Stimulated activated naive CD4-positive, alpha-beta T cell (primary cell): Measurements from ENCODE around the gene ADCK2.
"Not testable (repeated sequence)": the region's sequence is repeated elsewhere in the genome, so short reads cannot be mapped to it uniquely, and the experiment has no call there.

Experiments used
- DNase-seq, 6 experiments: peaks; one replicate each; lab custom pipeline; 2025; lab: John Stamatoyannopoulos, UW

Gene ADCK2

DNA sequence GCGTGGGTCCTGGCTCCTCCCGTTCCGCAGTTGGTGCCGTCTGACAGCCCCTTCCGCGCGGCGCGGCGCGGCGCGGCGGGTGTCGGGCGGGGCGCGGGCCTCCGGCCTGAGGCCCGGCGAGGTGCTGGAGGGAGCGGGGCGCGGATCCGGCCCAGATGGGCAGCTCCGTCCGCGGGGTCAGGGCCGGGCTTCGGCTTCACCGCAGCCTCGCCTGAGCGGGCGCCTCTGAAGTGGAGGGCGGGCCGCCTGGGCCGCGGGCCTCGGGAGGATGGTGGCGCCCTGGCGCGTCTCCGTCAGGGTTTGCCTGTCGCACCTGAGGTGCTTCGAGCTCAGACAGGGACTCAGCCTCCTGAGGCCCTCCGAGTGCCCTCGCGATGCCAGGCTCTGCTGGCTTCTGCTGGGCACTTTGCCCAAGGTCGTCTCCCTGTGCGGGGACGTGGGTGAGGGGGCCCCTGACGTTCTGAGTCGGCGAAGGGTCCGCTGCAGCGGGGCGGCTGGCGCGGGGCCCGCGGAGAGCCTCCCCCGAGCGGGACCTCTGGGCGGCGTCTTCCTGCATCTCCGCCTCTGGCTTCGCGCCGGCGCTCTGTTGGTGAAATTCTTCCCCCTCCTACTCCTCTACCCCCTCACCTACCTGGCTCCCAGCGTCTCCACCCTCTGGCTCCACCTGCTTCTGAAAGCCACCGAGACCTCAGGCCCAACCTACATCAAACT, 473 bp downstream of the ADCK2 start:
- DNase-seq: peak; percentile 47 to 86 (median 70)

DNA sequence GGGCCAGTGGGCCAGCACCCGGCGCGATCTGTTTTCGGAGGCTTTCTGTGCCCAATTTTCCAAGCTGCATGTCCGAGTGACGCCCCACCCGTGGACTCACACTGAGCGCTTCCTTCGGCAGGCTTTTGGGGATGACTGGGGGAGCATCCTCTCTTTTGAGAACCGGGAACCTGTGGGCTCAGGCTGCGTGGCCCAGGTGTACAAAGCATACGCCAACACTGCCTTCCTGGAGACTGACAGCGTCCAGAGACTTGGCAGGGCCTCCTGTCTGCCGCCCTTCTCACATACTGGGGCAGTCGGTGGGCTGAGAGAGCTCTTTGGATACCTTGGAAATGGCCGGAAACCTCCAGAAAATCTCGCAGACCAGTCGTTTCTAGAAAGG, 1.0 kb downstream of the ADCK2 start:
- DNase-seq: no peak

DNA sequence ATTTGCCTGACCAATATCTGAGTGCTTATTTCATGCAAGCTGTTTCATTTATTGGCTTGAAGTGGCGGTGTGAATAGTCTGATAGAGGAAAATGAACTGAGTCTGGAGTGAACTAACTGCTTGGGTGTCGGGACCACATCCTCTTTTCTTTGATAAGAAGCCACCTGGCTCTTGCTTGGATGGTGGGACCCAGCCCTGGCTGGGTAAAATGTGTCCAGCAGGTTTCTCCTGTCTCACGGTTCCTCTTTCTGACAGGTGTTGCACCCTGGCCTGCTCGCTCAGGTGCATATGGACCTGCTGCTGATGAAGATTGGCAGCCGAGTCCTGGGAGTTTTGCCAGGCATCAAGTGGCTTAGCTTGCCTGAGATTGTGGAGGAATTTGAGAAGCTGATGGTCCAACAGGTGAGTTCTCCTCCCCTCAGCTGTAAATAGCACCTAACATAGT, 1.6 kb downstream of the ADCK2 start:
- DNase-seq: no peak

DNA sequence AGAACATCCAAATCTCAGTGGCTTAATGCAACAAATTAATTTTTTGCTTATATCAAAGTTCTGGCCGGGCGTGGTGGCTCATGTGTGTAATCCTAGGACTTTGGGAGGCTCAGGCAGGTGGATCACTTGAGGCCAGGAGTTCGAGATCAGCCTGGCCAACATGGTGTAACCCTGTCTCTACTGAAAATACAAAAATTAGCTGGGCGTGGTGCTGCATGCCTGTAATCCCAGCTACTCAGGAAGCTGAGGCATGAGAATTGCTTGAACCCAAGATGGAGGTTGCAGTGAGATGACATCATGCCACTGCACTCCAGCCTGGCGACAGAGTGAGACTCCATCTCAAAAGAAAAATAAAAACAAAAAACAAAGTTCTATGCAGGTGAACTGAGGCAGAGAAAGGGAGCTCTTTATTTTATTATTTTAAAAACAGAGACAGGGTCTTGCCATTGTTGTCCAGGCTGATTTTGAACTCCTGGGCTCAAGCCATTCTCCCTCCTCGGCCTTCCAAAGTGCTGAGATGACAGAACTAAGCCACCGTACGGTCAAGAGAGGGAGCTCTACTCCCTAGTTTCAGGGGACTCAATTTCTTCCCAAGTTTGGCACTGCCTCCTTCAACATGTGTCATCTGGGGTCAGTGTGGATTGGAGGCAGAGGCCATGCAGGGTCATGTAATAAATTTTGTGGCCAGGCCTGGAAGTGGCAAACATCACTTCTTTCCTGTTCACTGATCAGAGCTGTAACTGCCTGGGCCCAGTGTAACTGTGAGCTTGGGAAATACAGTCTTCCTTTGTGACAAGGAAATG, 2.4 kb downstream of the ADCK2 start:
- no peak for DNase-seq

DNA sequence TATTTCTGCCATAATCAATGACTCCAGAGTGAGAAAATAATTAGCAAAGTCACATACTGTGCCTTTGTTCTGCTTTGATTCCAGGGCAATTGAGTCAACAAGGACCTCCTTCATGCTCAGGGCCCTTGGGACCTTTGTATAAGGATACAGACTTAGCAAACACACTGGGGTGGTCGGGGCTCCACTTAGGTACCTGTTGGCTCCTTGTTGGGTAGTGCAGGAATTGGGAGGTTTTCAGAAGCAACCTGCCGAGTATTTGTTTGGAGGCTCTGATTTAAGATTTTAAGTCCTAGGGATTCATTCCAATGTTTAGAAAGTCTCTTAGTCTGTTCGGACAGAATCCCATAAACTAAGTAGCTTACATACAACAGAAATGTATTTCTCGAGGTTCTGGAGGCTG, 3.0 kb downstream of the ADCK2 start:
- no peak for DNase-seq

DNA sequence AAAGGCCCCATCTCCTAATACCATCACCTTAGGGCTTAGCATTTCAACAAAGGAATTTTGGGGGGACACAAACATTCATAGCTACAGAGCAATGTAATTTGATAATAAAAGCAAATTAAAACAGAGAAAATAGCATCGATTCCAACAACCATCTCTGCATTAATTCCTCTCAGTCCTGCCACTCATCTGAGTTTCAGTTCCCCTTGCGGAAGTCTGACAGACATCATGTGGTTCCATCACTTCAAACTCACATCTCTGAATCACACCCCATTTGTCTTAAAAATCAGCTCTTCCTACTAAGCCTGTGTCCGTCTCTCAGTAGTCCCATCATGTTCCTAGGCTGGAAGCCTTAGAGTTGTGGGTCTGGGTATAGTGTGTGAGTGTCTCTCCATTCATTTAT, 3.6 kb downstream of the ADCK2 start:
- no peak for DNase-seq

DNA sequence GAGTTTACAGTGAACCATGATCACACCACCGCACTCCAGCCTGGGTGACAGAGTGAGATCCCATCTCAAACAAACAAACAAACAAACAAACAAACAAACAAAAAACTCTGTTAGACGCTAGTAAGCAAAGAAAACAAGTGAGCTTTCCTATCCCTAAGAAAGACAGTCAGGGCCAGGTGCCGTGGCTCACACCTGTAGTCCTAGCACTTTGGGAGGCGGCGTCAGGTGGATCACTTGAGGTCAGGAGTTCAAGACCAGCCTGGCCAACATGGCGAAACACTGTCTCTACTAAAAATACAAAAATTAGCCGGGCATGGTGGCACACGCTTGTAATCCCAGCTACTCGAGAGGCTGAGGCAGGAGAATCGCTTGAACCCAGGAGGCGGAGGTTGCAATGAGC, 4.2 kb downstream of the ADCK2 start:
- not testable (repeated sequence) for DNase-seq

DNA sequence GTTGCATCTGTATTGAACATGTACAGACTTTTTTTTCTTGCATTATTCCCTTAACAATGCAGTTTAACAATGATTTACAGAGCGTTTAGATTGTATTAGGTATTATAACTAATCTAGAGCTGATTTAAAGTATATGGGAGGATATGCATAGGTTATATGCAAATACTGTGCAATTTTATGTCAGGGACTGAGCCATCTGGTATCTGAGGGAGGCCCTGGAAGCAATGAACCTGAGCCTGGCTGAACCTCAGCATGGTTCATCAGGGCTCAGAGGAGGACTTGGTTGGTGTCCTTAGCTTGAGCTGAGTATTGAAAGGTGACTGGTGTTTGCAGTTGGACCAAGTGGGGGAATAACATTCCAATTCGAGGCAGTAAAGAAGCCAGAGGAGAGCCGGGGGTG, 4.8 kb downstream of the ADCK2 start:
- no peak for DNase-seq

DNA sequence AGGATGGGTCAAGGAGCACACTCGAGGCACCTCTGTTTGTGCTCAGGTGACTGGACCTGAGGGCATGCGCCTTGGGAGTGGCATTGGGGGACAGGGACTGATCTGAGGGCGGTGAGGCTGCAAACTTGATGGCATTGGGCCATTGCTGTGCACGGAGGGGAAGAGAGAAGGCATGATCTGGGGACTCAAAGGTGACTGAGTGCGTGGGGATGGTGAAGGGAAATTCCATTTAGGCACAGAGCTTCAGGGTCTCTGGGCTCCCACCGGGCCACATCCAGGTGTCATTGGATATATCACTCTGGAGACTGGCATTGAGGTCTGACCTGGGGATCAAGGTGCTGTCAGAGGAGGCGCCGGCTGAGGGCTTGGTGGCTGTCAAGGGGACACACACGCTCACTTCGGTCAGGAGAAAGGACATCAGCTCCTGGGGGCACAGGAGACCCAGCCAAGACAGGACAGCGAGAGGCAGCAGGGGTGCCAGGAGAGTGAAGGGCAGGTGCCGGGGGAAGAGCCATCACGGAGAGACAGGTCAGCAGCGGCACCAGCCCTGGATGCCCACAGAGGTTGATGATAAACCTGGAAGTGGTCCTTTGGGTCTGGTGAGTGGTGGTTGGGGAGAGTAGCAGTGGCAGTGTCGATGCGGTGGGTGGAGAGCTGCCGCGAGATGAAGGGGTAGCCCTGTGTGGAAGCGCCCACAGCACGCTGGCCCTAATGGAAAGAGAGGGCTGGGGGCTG, 5.5 kb downstream of the ADCK2 start:
- no peak for DNase-seq

DNA sequence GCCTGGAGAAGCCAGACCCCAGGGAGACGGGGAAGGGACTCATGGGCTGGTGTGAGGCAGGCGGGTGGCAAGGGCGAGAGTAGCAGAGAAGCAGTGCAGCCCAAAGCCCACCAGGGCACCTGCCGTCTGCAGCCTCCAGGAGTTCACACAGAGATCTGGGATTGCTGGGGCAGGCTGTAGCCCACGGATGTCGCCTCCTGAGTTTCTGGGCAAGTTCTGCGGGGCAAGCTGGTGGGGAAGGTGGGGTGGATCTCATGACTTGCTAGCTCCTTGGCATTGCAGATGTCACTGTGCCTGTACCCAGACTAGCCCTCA, 6.0 kb downstream of the ADCK2 start:
- no peak for DNase-seq

DNA sequence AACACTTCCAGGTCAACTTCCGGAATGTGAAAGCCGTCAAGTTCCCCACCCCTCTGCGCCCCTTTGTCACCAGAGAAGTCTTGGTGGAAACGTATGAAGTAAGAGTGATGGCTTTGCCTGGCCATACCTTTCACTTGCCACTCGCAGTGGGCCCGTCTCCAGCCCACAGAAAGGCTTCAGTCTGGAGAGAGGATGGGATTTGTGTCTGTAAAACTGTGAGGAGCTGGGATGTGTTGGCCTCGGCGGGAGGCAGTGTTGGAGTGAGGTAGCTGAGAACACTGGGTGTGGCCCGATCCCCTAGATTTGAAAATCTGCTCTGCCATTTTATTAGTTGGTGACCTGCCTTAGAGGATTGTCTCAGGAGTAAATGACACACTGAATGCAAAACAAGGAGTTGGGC, 6.4 kb downstream of the ADCK2 start:
- no peak for DNase-seq

DNA sequence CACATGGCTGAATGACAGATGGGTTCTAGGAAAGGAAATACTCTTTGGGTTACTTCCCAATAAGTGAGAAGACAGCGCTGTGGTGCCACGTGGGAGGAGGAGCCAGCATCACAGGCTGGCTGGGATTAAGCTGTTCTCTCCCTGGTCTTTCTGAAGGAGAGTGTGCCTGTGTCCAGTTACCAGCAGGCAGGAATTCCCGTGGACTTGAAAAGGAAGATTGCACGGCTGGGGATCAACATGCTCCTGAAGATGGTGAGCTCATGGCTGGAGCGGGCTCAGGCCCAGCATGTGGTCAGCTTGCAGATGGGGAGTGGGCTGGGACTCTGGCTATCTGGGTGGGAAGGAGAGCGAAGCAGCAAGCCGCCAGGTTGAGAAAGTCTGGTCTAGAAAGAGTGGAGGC, 8.1 kb downstream of the ADCK2 start:
- no peak for DNase-seq

DNA sequence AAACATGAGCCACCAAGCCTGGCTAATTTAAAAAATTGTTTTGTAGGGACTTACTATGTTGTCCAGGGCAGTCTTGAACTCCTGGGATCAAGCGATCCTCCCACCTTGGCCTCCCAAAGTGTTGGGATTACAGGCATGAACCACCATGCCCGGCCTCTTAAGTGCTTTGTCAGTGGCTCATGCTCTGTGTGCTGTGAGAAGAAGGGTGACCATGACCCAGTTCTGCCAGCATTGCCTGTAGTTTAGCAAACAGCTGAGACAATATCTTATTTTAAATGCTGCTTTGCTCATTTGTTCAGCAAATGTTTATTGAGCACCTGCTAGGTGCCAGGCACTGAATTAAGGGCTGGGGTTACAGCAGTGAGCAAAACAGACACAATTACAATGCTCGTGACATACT, 9.0 kb downstream of the ADCK2 start:
- DNase-seq: no peak

DNA sequence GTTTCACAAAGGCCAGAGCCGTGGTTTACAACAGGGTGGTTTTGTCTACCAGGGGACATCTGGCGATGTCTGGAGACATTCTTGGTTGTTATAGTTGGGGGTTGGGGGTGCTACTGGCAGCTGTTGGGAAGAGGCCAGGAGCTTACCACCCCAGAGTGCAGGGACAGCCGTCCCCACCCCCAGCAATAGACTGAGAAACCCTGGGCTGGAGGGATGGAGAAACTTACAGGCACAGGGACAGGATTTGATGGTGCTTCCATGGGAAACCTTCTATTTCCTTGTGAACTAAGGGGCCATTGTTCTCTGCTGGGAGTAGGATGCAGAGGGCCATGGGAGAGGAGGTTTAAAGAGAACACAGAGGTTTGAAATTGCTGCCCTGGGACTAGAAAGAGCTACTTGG, 10.9 kb downstream of the ADCK2 start:
- DNase-seq: no peak

DNA sequence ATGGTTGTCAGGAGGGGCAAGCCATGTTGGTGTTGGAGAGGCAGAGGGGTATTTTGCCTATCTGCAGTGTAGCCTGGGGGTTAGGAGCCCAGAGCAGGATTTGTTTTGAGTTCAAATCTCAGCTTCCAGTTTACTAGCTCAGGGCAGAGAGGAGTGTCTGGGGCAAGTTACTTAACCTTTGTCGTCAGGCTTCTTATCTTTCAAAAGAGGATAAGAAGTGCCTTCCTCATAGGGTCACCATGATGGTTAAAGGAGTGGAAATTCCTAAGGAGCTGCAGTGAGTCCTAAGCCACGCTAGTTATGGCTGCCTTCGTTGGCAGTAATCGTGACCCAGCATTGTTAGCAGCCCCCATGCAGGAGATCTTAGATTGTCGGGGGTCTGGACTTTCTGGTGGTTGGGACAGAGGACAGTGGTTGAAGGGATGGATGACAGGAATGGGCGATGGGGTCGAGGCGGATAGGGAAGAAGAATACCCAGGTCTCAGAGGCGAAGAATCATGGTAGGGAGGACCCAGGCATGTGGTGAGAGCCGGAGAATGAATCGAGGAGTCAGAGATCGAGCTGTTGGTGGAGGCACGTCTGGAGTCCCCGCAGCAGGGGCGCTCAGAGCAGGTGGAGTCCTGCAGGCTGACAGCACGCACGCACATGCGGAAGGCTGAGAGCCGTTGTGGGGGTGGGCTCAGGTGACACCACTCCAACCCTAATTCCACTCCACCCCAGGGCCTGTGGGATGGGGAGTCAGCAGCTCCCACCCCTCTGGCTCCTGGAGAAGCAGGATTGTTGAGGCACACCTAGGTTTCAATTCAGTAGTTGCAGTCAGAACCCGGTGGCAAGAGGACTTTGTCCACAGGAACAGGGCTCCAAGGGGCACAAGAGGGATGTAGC, 11.6 kb downstream of the ADCK2 start:
- no peak for DNase-seq

DNA sequence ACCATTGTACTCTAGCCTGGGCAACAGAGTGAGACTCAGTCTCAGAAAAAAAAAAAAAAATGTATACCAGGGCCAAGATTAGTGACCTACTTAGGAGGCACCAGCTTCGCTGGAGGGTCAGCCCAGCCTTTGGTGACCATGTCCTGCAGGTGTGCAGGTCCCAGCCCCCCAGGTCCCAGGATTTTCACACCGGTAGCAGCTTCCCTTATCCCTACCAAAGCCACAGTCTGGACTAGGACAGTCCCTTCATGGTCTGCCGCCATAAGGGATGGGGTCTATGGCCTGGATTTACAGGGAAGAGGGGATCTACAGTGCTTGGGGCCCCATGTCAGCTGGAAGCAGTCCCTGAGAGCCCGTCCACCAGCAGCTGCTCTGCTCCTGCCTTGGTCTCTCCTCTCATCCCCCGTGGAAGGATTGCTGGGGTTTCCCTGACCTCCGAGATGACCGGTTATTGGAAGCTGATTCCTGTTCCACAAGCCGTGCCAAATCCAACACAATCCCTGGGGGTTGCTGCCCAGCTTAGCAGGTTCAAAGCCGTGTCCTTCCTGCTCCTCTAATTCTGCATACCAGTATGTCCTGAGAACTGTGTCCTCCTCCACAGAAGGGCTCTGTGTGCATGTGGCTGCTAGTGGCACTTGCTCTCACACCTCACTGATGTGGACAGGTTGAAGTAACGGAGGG, 12.8 kb downstream of the ADCK2 start:
- DNase-seq: no peak

DNA sequence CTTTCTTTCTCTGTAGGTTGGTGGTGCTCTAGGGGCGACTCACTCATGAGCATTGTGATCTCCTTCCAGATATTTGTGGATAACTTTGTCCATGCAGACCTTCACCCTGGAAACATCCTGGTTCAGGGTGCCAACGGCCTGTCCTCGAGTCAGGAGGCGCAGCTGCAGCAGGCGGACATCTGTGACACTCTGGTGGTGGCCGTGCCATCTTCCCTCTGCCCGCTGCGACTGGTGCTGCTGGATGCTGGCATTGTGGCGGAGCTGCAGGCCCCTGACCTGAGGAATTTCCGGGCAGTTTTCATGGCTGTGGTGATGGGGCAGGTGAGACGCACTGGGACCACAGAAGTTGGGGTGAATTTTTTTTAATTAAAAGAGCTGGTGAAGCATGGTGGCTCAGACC, 14.2 kb downstream of the ADCK2 start:
- no peak for DNase-seq

DNA sequence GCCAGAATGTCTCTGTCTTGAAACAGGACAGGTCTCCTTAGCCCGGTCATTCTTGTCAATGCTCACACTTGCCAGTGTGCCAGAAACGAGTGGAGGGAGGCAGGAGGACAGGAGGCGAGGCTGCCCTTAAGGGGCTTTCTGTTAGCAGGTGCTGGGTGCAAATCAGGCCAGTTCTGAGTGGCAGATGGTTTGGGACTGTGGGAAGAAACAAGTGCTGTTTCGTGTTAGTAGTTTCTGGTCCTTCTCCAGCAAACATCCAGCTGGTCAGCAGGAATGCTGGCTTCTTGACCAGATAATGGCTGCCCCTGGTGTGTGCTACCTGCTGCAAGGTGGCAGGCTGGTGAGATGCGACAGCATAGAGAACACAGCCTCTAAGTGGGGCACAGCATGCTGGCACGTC, 15.6 kb downstream of the ADCK2 start:
- DNase-seq: no peak

DNA sequence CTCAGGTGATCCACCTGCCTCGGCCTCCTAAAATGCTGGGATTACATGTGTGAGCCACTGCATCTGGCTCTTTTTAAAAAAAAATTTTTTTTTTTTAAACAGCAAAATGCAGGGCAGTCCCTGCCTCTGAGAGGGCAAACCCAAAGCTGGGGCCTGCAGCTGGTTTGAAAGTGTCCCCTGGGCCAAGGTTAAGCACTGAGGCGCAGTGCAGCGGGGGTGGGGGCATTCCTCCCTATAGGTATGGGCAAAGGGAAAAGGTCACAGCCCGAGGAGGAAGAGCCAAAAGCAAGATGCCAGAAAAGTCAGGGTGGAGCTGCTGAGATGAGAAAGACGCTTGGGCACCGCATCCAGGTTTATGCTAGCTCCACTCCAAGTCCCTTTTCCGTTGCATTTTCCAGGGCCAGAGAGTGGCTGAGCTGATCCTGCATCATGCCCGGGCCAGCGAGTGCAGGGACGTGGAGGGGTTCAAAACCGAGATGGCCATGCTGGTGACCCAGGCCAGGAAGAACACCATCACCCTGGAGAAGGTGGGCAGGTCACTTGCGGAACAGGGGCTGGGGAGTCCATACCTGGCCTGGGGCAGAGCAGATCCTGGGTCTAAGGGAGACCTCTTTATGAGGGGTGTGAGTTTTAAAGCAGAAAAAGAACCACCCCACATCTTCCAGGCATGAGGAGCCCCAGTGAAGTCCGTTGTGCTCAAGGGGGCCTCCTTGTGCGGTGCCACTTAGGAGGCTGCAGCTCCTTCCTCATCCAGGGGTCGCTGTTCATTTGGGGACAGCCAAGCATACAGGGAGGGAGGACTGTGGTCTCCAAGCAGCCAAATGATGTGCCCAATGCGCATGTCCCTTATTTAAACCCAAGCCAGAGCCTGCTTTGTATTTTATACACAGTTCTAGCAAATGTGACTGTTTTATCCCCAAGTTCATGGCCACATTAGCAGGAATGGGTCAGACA, 16.7 kb downstream of the ADCK2 start:
- no peak for DNase-seq

DNA sequence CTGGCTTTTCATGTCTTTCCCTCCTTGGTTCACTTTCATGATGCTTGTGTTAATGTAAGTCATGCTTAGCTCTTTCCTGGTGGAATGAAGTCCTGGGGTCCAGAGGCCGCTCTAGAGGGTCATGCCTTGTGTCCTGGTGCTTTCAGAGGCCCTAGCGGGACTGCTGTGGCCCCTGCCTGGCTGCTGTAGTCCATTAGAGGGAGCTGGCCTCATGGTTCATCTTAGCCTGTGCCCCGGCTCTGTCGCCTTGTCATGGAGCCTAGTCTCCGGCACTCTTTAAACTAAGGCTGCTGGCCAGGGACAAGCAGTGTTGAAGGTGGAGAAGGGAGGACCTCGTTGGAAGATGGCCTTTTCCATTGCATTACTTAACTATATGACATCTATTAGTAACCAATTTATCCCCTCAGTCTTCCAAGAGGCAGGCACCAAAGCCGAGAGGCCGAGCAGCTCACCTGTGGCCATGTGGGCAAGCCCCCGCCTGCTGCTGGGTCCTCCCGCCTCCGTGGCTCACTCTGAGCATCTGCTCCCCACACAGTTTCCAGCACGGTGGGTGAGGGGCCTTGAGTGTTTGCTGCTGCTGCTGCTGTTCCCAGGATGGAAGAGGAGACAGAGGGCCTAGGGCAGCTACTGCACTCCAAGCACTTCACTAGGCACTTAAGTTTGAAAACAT, 18.8 kb downstream of the ADCK2 start:
- DNase-seq: no peak
